Right ventricle myocardium inferior (tissue), 1 donor: ENCODE data around the gene TRAPPC1. TPM values are rescaled to one million over a fixed set of nuclear protein-coding genes. Genes with fewer than 3 reads are reported as not detected.
A peak's percentile ranks its signal among the peaks of the same experiment; 100 is the strongest.

Experiments used
- ATAC-seq: fragments of 200-7000 bp; cut with Tn5 transposase; one replicate; pipeline ENCODE4 v1.9.1; 2020; ENCODE audit warnings: mild to moderate bottlenecking, moderate library complexity
- DNase-seq: peaks from one replicate; pipeline ENCODE4 v3.0.0; 2021; ENCODE audit errors: missing footprints
- intact Hi-C: fragments of 100-400 bp; cut with DNase I; formaldehyde crosslinking; loops from one replicate; pipeline ENCODE4 v1.11.0; 2022
- total RNA-seq: library from RNA; stranded (reverse); fragmentation: NEBNext Ultra II Directional; extraction: Animal tissue kit (Norgen Biotek cat#: 25700); gene quantifications from one replicate; pipeline ENCODE4 v1.2.1, GENCODE V29; 2021
- donor health status: DM: no; HTN: yes; CAD: no; lungs with severe emphysema.

Gene TRAPPC1
- total RNA-seq, 1 donor from 2014 or later, result 118 TPM

- peak; percentile 75 for DNase-seq
- intact Hi-C loops, result no loop called here
- ATAC-seq, result no peak
Measured at GRCh38 chr17:7885367-7886226, 46.1 kb downstream of the TRAPPC1 start.

- no peak for ATAC-seq
- intact Hi-C loops, result no loop called here
- DNase-seq, result no peak
Measured at GRCh38 chr17:7884581-7885366, 47.0 kb downstream of the TRAPPC1 start.

DNA sequence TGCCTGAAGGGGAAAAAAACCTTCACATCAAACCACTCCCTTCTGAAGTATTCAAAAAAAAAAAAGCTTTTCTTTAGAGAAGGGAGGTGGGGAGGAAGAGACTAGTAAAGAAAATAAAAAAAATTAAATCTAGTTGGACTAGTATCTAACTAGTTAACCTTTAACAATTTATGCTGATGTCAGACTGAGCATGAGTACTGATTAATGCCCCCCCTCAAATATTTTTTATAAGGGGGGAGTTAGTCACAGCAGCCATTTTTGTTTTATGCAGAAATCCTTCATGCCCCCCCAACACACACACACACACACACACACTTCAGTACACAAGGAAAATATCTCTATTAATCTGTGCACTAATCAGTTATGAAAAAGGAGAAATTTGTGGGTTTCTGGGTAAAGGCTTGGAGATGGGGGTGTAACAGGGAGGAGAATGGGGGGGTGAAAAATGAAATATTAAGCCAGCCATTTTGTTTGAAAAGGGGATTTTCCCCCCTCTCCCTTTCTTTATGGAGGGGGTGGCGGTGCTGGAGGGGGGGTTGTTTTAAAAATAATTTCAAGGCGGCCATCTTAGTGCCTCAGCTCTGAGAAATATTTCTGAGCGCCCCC lies 47.9 kb downstream of the TRAPPC1 start:
- no peak for DNase-seq
- intact Hi-C loops, result no loop called here
- ATAC-seq, result no peak

GRCh38 chr17:7882629-7883028 lies 49.1 kb downstream of the TRAPPC1 start:
- DNase-seq (no peak), ATAC-seq (no peak)
- intact Hi-C loops, result no loop called here

DNA sequence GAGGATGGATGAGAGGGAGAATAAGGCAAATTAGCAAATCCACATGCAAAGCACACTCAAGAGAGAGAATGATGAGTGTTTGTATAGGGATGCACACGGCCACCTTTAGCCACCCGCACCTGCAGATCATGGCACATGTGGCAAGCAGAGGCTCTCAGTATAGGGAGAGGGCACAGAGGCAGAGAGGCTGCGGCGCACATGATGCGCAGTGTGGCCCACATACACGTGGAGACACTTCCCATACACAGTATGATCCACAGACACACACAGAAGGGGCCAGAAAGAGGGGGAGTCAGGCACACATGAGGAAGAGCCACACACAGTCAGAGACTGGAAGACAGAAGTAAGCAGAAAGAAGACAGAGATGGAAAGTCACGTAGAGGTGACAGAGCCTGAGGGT lies 49.7 kb downstream of the TRAPPC1 start:
- intact Hi-C loops, result no loop called here
- no peak for ATAC-seq

DNA sequence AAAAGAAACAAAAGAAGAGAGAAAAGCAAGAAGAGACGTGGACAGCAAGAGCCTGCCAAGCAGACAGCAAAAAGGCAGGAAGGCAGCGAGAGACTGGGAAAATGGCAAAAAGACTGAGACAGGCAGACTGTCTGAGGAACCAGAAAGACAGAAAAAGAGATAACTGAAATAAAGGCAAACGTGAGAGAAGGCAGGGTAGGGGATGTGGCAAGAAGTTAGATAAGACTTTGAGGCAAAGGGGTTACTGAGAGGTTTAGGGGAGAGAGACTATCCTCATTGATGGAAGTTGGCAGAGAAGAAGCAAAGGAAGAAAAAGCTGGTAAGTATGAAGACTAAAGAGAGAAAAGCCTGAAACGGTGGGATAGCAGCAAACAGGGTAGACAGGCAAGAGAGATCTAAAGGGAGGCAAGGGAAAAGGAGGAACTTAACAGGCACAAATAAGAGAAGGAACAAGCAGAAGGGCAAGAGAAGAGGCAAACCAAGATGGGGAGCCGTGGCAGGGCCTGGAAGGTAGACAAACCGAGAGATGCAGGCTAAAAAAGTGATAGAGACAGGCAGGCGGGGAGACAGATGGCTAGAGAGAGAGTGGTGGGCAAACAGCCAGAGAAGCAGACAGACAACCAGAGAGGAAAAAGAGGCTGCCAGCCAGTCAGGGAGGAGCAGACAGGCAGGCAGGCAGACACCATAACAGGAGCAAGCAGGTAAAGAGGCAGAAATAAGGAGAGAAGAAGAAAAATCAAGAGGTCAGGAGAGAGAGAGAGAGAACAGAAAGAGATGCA lies 50.3 kb downstream of the TRAPPC1 start:
- ATAC-seq, result no peak
- no peak for DNase-seq
- intact Hi-C loops, result no loop called here

More for the DNA sequence above, 49.7 kb downstream of the TRAPPC1 start:
- no peak for DNase-seq

Other genes starting within 250 kb of the TRAPPC1 start
- gene TP53, start 244.5 kb downstream of the TRAPPC1 start, total RNA-seq, result 15.4 TPM
- gene WRAP53, start 243.5 kb downstream of the TRAPPC1 start, total RNA-seq, result 5.6 TPM
- 0.11 TPM for gene EFNB3, start 226.7 kb downstream of the TRAPPC1 start, total RNA-seq
- not detected for gene DNAH2, start 214.2 kb downstream of the TRAPPC1 start, total RNA-seq
- gene KDM6B, start 97.7 kb downstream of the TRAPPC1 start, total RNA-seq, result 25.0 TPM
- gene TMEM88, start 76.9 kb downstream of the TRAPPC1 start, total RNA-seq, result 35.4 TPM
- 105 TPM for gene NAA38, start 74.4 kb downstream of the TRAPPC1 start, total RNA-seq
- gene CYB5D1, start 73.9 kb downstream of the TRAPPC1 start, total RNA-seq, result 21.7 TPM
- gene CHD3, start 43.2 kb downstream of the TRAPPC1 start, total RNA-seq, result 18.0 TPM
- 0.70 TPM for gene RNF227, start 15.7 kb downstream of the TRAPPC1 start, total RNA-seq
- gene KCNAB3, start 2.1 kb downstream of the TRAPPC1 start, total RNA-seq, result 0.32 TPM
- 9.6 TPM for gene CNTROB, start 260 bp upstream of the TRAPPC1 start, total RNA-seq
- gene GUCY2D, start 70.7 kb upstream of the TRAPPC1 start, total RNA-seq, result 0.35 TPM
- gene ALOX15B, start 107.1 kb upstream of the TRAPPC1 start, total RNA-seq, result 0.16 TPM
- not detected for gene ALOX12B, start 155.8 kb upstream of the TRAPPC1 start, total RNA-seq
- gene ALOXE3, start 186.6 kb upstream of the TRAPPC1 start, total RNA-seq, result not detected
- not detected for gene HES7, start 192.2 kb upstream of the TRAPPC1 start, total RNA-seq
- gene PER1, start 220.5 kb upstream of the TRAPPC1 start, total RNA-seq, result 124 TPM
- 56.6 TPM for gene VAMP2, start 231.0 kb upstream of the TRAPPC1 start, total RNA-seq
- 6.7 TPM for gene TMEM107, start 244.4 kb upstream of the TRAPPC1 start, total RNA-seq